Measurements from ENCODE around the gene IFI35. TPM values are rescaled to one million over a fixed set of nuclear protein-coding genes. Genes with fewer than 3 reads are reported as not detected.
"Not testable (repeated sequence)": the region's sequence is repeated elsewhere in the genome, so short reads cannot be mapped to it uniquely, and the experiment has no call there.

The IFI35 gene
- total and polyA plus RNA-seq, 2 donors = 11.4 to 34.8 TPM

DNA sequence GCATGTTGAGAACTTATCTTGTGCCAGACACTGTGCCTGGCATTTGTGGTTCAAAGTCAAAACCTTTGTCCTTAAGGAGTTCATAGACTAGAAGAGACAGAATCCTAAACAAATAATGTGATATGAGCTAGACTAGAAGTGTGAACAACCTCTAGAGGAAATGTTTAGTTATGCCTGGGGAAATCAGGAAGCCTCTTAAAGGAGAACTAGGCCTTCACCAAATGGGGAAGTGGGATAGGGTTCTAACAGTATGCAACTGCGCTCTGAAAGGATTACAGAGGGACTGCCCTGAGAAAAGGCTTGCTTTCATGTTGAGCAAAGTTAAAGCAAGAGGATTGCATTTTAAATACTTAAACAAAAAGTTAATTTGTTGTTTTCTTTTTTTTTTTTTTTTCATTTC, 21.4 kb upstream of the IFI35 start:
- H3K36me3 ChIP-seq (ENCODE audit: insufficient read depth) = peaks cover 12% of the 10 kb centered on the region
- WGBS = 60% methylated on average over 1 of the region's 1 CpG
- H3K4me1 ChIP-seq (ENCODE audit: insufficient read depth) = no peaks in the 10 kb centered on the region
- peak overlapping the region; percentile 18 for H3K27ac ChIP-seq (ENCODE audit: low read depth)
- no peak for DNase-seq (ENCODE audit: extremely low spot score)
- H3K4me3 ChIP-seq (ENCODE audit: low read depth, low read length) = no peak overlapping the region

DNA sequence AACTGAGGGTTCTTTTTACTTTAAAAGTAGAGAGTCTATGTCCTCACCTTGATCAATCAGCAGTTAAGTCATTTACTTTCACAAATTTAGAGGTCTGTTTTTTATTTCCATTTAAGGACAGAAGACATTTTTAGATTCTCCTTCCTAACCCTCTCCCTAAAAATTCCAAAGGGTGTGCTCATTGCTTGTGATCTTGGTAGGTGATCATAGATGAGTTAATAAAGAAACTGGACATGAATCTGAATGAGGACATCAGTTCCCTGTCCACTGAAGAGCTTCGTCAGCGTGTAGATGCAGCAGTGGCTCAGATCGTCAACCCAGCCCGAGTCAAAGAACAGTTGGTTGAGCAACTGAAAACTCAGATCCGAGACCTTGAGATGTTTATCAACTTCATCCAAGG, 17.4 kb upstream of the IFI35 start:
- Histone ChIP-seq H3K4me1 (ENCODE audit: insufficient read depth) (no peaks in the 10 kb centered on the region), H3K27ac (ENCODE audit: low read depth) (no peak overlapping the region), H3K4me3 (ENCODE audit: low read depth, low read length) (no peak overlapping the region), H3K36me3 (ENCODE audit: insufficient read depth) (peaks cover 12% of the 10 kb centered on the region)
- DNase-seq (ENCODE audit: extremely low spot score) = no peak
- WGBS = 96% methylated on average over 5 of the region's 5 CpGs

DNA sequence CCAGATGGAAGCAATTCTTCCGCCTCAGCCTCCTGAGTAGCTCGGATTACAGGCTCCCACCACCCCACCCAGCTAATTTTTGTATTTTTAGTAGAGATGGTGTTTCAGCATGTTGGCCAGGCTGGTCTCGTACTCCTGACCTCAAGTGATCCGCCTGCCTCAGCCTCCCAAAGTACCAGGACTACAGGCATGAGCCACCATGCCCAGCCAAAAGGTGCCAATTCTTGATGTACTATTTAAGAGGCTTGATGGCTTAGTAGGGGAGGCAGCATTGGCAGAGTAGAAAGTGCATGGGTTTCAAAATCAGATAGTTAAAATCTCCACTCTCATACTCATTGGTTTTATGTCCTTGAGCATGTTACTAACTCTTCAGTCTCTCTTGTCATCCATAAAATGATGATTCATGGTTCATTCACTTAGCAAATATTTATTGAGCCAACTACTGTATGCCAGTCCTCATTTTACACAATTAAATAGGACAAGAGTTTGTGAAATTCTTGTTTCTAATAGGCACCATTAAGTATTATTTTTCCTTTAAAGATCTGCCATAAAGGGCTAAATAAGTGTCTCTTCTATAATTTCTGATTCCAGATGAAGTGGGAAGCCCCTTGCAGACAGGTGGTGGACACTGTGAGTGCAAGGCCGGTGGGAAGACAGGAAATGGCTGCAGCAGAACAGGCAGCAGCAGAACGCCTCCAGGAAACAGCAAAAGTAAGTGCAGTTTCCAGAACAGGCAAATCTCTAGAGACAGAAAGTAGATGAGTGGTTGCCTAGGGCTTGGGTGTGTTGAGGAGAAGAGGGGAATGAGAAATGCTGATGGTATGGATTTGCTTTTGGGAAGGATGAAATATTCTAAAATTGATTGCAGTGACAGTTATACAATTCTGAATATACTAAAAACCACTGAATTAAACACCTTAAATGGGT, 16.6 kb upstream of the IFI35 start:
- 87% methylated on average over 6 of the region's 6 CpGs for WGBS
- H3K4me1 ChIP-seq (ENCODE audit: insufficient read depth) = no peaks in the 10 kb centered on the region
- H3K27ac ChIP-seq (ENCODE audit: low read depth) = no peak overlapping the region
- no peak overlapping the region for H3K4me3 ChIP-seq (ENCODE audit: low read depth, low read length)
- no peak for DNase-seq (ENCODE audit: extremely low spot score)
- peaks cover 12% of the 10 kb centered on the region for H3K36me3 ChIP-seq (ENCODE audit: insufficient read depth)

DNA sequence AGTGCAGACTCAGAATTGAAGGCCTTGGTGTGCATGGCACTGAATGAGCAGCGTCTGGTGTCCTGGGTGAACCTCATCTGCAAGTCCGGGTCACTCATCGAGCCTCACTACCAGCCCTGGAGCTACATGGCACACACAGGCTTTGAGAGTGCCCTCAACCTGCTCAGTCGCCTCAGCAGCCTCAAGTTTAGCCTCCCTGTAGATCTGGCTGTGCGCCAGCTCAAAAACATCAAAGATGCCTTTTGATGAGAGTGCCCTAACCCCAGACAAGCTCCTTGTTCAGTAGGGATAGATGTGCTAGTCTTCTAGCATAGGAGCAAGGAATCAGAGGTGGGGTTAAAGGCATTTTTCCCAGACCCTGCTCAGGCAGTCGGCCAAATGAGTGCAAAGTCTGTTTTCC, 15.1 kb upstream of the IFI35 start:
- WGBS = 92% methylated on average over 6 of the region's 6 CpGs
- DNase-seq (ENCODE audit: extremely low spot score) = no peak
- Histone ChIP-seq H3K4me1 (ENCODE audit: insufficient read depth) (no peaks in the 10 kb centered on the region), H3K27ac (ENCODE audit: low read depth) (no peak overlapping the region), H3K36me3 (ENCODE audit: insufficient read depth) (peaks cover 12% of the 10 kb centered on the region), H3K4me3 (ENCODE audit: low read depth, low read length) (no peak overlapping the region)

DNA sequence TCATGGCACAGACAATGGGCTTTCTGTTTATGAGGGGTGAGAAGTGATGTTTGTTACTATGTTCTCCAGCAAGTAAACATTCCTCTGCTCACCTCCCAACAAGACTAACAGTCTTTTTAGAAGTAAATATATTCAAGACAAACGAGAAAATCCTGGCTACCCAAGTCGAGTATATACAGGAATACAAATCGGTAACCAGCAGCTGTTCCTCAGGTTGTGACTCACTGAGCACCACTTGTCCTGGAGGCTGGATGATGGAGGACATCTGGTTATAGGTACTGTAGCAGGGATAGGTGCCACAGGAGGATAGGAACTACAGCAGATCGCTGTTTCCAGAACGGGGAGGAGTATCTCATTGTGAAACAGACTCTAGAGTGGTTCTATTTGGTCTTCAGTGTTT, 13.7 kb upstream of the IFI35 start:
- H3K4me3 ChIP-seq (ENCODE audit: low read depth, low read length) = no peak overlapping the region
- DNase-seq (ENCODE audit: extremely low spot score) = no peak
- H3K4me1 ChIP-seq (ENCODE audit: insufficient read depth) = no peaks in the 10 kb centered on the region
- peaks cover 9% of the 10 kb centered on the region for H3K36me3 ChIP-seq (ENCODE audit: insufficient read depth)
- WGBS = 77% methylated on average over 5 of the region's 5 CpGs
- H3K27ac ChIP-seq (ENCODE audit: low read depth) = no peak overlapping the region

DNA sequence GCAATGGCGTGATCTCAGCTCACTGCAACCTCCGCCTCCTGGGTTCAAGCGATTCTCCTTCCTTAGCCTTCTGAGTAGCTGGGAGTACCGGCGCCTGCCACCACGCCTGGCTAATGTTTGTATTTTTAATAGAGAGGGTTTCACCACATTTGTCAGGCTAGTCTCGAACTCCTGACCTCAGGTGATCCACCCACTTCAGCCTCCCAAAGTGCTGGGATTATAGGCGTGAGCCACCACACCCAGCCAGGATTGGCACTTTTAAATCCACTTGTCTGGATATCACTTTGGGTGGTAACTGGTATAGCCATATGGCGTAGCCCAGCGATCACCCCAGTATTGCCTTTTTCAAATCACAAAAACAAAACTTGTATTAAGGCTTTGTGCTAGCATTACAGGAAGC, 12.7 kb upstream of the IFI35 start:
- WGBS = 79% methylated on average over 10 of the region's 10 CpGs
- not testable (repeated sequence) for DNase-seq (ENCODE audit: extremely low spot score); H3K36me3 ChIP-seq (ENCODE audit: insufficient read depth); H3K27ac ChIP-seq (ENCODE audit: low read depth); H3K4me3 ChIP-seq (ENCODE audit: low read depth, low read length); H3K4me1 ChIP-seq (ENCODE audit: insufficient read depth)

DNA sequence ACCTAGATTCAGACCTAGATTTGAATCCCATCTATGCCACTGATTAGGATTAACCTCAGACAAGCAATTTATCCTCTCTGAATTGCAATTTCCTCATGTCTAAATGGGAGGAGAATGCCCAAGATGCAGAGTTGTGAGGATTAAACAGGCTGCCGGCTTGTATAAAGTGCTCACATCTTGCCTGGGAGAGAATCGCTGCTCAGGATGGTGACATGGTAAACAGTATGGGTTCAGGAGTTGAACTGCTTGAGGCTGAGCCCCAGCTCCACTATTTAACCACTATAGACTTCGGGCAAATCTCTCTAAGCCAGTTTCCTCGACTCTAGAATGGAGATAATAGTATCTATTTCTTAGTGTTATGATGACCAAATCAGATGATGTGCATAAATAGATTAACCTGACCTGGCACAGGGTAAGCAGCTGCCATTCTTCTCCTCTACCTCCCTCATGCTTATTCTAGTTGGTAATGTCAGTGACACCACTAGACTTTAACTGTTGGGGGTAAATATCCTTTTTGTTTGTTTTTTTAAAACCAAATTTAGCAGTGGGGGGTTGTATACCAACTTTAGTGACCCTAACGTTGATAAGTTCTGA, 9.1 kb upstream of the IFI35 start:
- Histone ChIP-seq H3K36me3 (ENCODE audit: insufficient read depth) (peaks cover 2% of the 10 kb centered on the region), H3K4me1 (ENCODE audit: insufficient read depth) (no peaks in the 10 kb centered on the region), H3K4me3 (ENCODE audit: low read depth, low read length) (no peak overlapping the region), H3K27ac (ENCODE audit: low read depth) (no peak overlapping the region)
- WGBS = 8% methylated on average over 5 of the region's 5 CpGs
- no peak for DNase-seq (ENCODE audit: extremely low spot score)

DNA sequence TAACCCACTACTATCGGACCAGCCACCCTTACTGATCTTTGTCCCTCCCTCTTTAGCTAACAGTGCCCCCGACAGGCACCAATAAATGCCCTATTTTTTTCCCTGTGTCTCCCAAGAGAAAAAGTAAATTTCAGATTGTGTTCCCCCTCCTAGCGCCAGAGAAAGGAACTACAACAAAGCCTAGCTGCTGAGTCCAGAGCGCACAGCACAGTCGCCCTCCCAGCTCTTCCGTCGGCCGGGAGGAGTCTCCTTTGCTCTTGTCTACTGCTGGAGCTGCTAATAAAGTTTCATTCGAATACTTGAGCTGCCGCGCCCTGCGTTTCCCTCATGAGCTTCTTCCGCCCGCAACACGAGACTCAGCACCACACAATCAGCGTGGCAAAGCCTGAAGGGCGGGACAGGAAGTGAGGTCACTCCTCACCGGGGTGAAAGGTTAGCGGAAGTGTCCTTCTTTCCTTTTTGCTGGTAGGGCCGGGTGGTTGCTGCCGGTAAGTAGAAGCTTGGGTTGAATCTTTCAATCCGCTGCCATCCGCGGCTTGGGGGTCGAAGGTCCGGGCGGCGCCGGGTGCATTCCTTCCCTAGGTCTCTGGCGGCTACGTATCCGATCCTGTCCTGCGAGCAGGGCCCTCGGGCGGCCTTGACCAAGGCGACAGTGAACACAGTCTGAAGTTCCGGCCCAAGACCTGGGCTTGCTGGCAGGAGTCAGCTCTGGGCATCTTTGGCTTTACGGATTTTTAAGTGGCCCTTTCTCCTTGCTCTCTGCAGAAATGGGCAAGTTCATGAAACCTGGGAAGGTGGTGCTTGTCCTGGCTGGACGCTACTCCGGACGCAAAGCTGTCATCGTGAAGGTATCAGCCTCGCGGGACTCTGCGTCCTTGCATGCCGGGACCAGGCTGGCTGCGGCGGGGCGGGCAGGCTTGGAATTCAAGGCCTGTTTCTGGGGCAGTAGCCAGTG, 8.3 kb upstream of the IFI35 start, which contains the start of gene RPL27:
TSS of gene RPL27 (plus strand) at position 436 of the 955 bp plus-strand sequence. CDS start at position 768, 332 bp downstream.
- peaks cover 2% of the 10 kb centered on the region for H3K36me3 ChIP-seq (ENCODE audit: insufficient read depth)
- peak within 1 kb of the TSS; percentile 55 for H3K4me3 ChIP-seq (ENCODE audit: low read depth, low read length)
- H3K4me1 ChIP-seq (ENCODE audit: insufficient read depth) = no peaks in the 10 kb centered on the region
- peak within 1 kb of the TSS; percentile 90 for H3K27ac ChIP-seq (ENCODE audit: low read depth)
- peak; percentile 99 for DNase-seq (ENCODE audit: extremely low spot score)
- WGBS = under 1% methylated on average over 49 of the region's 49 CpGs

DNA sequence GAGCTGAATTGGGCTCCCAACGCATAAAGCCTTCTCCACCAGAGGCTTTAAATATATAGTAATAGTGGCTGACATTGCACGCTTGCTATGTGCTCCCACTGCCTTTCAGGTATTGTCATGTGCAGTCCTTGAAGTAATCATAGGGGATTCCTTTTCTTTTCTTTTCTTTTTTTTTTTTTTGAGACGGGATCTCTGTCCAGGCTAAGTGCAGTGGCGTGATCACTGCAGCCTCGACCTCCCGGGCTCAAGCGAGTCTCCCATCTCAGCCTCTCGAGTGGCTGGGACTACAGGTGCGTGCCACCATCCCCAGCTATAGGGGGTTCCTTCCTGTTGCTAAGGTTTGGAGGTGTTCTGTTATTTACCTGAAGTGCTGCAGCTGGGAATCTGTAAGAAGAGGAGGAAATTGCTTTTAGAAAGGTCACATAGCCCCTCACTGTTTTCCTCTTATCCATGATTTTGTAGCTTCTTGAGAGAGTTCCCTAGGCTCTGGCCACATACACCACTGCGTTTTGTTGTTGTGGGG, 7.5 kb upstream of the IFI35 start:
- Histone ChIP-seq H3K36me3 (ENCODE audit: insufficient read depth) (peaks cover 2% of the 10 kb centered on the region), H3K4me3 (ENCODE audit: low read depth, low read length) (peak overlapping the region; percentile 55), H3K4me1 (ENCODE audit: insufficient read depth) (no peaks in the 10 kb centered on the region), H3K27ac (ENCODE audit: low read depth) (peak overlapping the region; percentile 90)
- WGBS = 12% methylated on average over 10 of the region's 10 CpGs
- DNase-seq (ENCODE audit: extremely low spot score) = no peak

DNA sequence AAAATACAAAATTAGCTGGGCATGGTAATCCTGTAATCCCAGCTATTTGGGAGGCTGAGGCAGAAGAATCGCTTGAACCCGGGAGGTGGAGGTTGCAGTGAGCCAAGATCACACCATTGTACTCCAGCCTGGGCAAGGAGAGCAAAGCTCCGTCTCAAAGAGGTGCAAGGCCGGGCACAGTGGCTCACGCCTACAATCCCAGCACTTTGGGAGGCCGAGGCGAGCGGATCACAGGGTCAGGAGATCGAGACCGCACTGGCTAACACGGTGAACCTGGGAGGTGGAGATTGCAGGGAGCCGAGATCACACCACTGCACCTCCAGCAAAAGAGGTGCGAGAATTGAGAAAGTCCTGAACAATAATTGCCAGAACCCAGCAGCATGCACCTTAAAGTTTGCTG, 5.7 kb upstream of the IFI35 start:
- not testable (repeated sequence) for H3K4me3 ChIP-seq (ENCODE audit: low read depth, low read length)

DNA sequence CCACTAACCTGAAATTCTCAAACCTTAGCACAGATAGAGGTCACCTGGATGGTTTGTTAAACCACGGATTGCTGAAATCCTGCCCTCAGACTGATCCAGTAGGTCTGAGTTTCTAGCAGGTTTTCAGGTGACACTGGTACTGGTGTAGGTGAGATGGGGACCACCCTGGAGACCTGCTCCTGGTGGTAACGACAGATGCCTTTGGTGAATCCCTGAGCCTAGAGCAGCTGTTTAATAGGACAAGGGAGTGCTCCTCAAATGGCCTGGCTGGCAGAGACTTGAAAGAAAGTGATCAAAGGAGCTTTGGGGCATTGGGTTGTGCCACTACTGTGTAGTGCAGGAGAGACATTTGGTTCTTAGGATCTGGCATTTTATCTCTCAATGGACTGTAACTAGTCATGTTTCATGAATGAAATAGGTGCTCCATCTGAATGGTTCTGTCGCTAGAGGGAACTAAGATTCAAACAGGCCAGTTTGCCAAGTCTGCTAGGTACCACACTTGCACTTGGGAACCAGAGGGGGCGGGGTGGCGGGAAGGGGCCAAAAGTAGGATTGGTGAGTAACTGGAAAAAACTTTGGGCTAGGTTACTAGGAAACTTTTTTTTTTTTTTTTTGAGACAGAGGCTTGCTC, 2.9 kb upstream of the IFI35 start:
- no peak for DNase-seq (ENCODE audit: extremely low spot score)
- WGBS = 82% methylated on average over 5 of the region's 5 CpGs
- Histone ChIP-seq H3K4me3 (ENCODE audit: low read depth, low read length) (no peak overlapping the region), H3K27ac (ENCODE audit: low read depth) (no peak overlapping the region), H3K4me1 (ENCODE audit: insufficient read depth) (no peaks in the 10 kb centered on the region), H3K36me3 (ENCODE audit: insufficient read depth) (peaks cover 2% of the 10 kb centered on the region)

More for the DNA sequence above, 5.7 kb upstream of the IFI35 start:
- H3K4me1 ChIP-seq (ENCODE audit: insufficient read depth); H3K36me3 ChIP-seq (ENCODE audit: insufficient read depth); H3K27ac ChIP-seq (ENCODE audit: low read depth); DNase-seq (ENCODE audit: extremely low spot score): not testable (repeated sequence)
- 94% methylated on average over 13 of the region's 13 CpGs for WGBS

DNA sequence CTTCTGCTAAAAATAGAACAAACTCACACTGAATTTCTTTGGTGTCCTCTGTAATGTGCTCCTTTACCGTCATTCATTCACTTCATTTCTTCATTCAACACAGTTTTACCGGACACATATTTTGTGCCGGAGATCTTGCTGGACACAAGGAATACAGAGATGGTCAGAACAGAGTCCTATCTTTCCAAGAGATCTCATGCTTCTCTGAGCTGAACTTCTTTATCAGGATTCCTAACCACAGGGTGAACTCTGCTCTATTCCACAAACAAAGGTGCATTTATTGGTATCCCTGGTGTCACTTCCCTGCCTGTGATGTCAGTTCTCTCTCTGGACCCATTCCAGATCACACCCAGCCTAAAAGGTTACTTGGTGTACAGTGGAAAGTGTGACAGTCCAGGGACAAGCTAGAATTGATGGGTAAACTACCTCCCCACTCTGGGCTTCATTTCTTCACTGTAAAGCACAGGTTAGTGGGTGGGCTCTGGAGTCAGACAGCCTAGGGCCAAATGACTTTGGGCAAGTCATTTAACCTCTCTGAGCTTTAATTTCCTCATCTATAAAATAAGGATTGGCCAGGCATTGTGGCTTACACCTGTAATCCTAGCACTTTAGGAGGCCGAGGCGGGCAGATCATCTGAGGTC, 4.2 kb downstream of the IFI35 start:
- peaks cover 2% of the 10 kb centered on the region for H3K36me3 ChIP-seq (ENCODE audit: insufficient read depth)
- no peaks in the 10 kb centered on the region for H3K4me1 ChIP-seq (ENCODE audit: insufficient read depth)
- WGBS = 92% methylated on average over 5 of the region's 5 CpGs
- DNase-seq (ENCODE audit: extremely low spot score) = no peak
- no peak overlapping the region for H3K27ac ChIP-seq (ENCODE audit: low read depth)
- H3K4me3 ChIP-seq (ENCODE audit: low read depth, low read length) = no peak overlapping the region

All from urinary bladder (tissue), 4 donors.